Head of caudate nucleus (tissue), 42 donors: ENCODE measurements around the gene GFAP.

Source experiments
- DNase-seq, 42 donors: peaks; one replicate each; pipeline versions ENCODE4 v3.0.0 to v3.0.0-alpha.2; 2020 to 2021; ENCODE audit warnings: mixed read lengths in 7 of 42
- intact Hi-C: fragments of 100-400 bp; cut with DNase I; formaldehyde crosslinking; loops from one replicate; pipeline ENCODE4 v1.15.0; 2022

GFAP gene

GRCh38 chr17:44884941-44885340, 30.4 kb downstream of the GFAP start:
- intact Hi-C loops: no loop called here

GRCh38 chr17:44881145-44881544, 34.2 kb downstream of the GFAP start:
- intact Hi-C loops: no loop called here
- DNase-seq: no peak

More at GRCh38 chr17:44884941-44885340, 30.4 kb downstream of the GFAP start:
- DNase-seq: no peak

GRCh38 chr17:44880062-44880461, 35.2 kb downstream of the GFAP start:
- no peak for DNase-seq
- intact Hi-C loops: no loop called here

GRCh38 chr17:44879376-44879775, 35.9 kb downstream of the GFAP start:
- intact Hi-C loops: no loop called here
- DNase-seq: no peak

- peak in 23 of 42 donors; percentile 17 to 76 (median 45) for DNase-seq
- intact Hi-C loops: no loop called here
Observed at GRCh38 chr17:44878627-44879221, 36.6 kb downstream of the GFAP start.

GRCh38 chr17:44877121-44877520, 38.2 kb downstream of the GFAP start:
- no peak for DNase-seq
- intact Hi-C loops: no loop called here

GRCh38 chr17:44875761-44876160, 39.5 kb downstream of the GFAP start:
- intact Hi-C loops: no loop called here

GRCh38 chr17:44872131-44872768, 43.0 kb downstream of the GFAP start:
- intact Hi-C loops: no loop called here
- peak in 7 of 42 donors; percentile 4 to 54 (median 16) for DNase-seq

More at GRCh38 chr17:44875761-44876160, 39.5 kb downstream of the GFAP start:
- DNase-seq: no peak

GRCh38 chr17:44871556-44871955, 43.7 kb downstream of the GFAP start:
- no peak for DNase-seq
- intact Hi-C loops: no loop called here

GRCh38 chr17:44867841-44868240, 47.5 kb downstream of the GFAP start:
- intact Hi-C loops: no loop called here
- DNase-seq: no peak

- no peak for DNase-seq
- intact Hi-C loops: loop anchor here (2.0 kb wide), 1 partner anchor 87 kb away; no protein-coding TSS in a partner anchor
Observed at GRCh38 chr17:44865931-44866330, 49.4 kb downstream of the GFAP start.

- intact Hi-C loops: loop anchor here (2.0 kb wide), 1 partner anchor 86 kb away; no protein-coding TSS in a partner anchor
Observed at GRCh38 chr17:44865231-44865660, 50.1 kb downstream of the GFAP start.

GRCh38 chr17:44864831-44865230, 50.5 kb downstream of the GFAP start:
- DNase-seq: no peak
- intact Hi-C loops: loop anchor here (2.0 kb wide), 1 partner anchor 86 kb away; no protein-coding TSS in a partner anchor

More at GRCh38 chr17:44865231-44865660, 50.1 kb downstream of the GFAP start:
- peak; percentile 29 to 90 (median 72) for DNase-seq

- intact Hi-C loops: no loop called here
Observed at GRCh38 chr17:44863061-44863918, 52.0 kb downstream of the GFAP start.

GRCh38 chr17:44862278-44862914, 52.9 kb downstream of the GFAP start:
- intact Hi-C loops: no loop called here
- no peak for DNase-seq

More at GRCh38 chr17:44863061-44863918, 52.0 kb downstream of the GFAP start:
- no peak for DNase-seq

GRCh38 chr17:44859701-44860100, 55.6 kb downstream of the GFAP start:
- intact Hi-C loops: no loop called here
- no peak for DNase-seq

- DNase-seq: no peak
- intact Hi-C loops: no loop called here
Observed at GRCh38 chr17:44854192-44854591, 61.1 kb downstream of the GFAP start.
